ENCODE data around the gene ARID5B. TPM values are rescaled to one million over a fixed set of nuclear protein-coding genes. Genes with fewer than 3 reads are reported as not detected.

ARID5B gene
- total RNA-seq, 2 experiments from 2014 or later: 49.2 to 51.3 TPM

DNA sequence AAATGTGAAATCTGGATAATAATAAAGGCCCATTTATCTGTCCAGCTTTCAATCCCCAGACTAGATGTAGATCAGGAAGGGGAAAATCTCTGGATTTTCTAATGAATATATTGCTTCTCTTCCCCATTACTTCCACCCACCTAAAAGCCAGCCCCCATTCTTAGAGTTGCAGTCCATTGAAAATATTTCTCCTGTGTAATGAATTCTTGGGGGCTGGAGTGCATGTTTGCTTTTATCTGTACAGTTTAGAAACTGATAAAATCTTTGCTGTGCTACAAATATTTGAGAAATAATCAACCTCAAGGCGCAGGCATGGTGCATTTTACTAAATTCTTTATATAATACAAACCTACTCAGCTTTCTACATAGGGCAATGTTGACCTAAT is 180.8 kb downstream of the ARID5B start:
- Histone ChIP-seq H3K4me3 (ENCODE audit: low read length) (peak overlapping the region; percentile 32), H3K27me3 (ENCODE audit: control insufficient read depth in 1 of 2, insufficient read depth in 2 of 2, low read length in 2 of 2) (no peaks in the 10 kb centered on the region), H3K27ac (ENCODE audit: low read depth in 1 of 2, low read length in 2 of 2) (peak overlapping the region in 1 of 2 donors; percentile 80), H3K36me3 (ENCODE audit: insufficient read depth, low read length) (peaks cover 27% of the 10 kb centered on the region), H3K9me3 (ENCODE audit: control insufficient read depth in 1 of 2, insufficient read depth in 1 of 2, low read length in 2 of 2) (no peaks in the 10 kb centered on the region), H3K4me1 (ENCODE audit: insufficient read depth, low read length) (peaks cover 34% of the 10 kb centered on the region)
- ChIA-PET CTCF (interaction anchor here (0.9 to 1.5 kb wide), 2 partner anchors 13 to 43 kb away, joined by 3 to 5 read pairs; no protein-coding TSS in a partner anchor), POLR2A (interaction anchor here (0.6 to 2.2 kb wide), 14 partner anchors 13 to 185 kb away, joined by 3 to 24 read pairs (median 4); no protein-coding TSS in a partner anchor)
- Mint-ChIP-seq H3K4me3 (peak overlapping the region; percentile 42), H3K36me3 (ENCODE audit: low read depth) (peaks cover 51% of the 10 kb centered on the region), H3K27ac (peak overlapping the region; percentile 82), H3K4me1 (ENCODE audit: low read depth) (peaks cover 71% of the 10 kb centered on the region), H3K27me3 (no peaks in the 10 kb centered on the region), H3K9me3 (no peaks in the 10 kb centered on the region)
- DNase-seq (no peak), ATAC-seq (ENCODE audit: poor library complexity) (no peak)
- intact Hi-C loops (cut with DNase I, micrococcal nuclease): loop anchor here (2.0 to 10.0 kb wide), 4 partner anchors 13 to 47 kb away; no protein-coding TSS in a partner anchor
- TF ChIP-seq, protein P1, sequence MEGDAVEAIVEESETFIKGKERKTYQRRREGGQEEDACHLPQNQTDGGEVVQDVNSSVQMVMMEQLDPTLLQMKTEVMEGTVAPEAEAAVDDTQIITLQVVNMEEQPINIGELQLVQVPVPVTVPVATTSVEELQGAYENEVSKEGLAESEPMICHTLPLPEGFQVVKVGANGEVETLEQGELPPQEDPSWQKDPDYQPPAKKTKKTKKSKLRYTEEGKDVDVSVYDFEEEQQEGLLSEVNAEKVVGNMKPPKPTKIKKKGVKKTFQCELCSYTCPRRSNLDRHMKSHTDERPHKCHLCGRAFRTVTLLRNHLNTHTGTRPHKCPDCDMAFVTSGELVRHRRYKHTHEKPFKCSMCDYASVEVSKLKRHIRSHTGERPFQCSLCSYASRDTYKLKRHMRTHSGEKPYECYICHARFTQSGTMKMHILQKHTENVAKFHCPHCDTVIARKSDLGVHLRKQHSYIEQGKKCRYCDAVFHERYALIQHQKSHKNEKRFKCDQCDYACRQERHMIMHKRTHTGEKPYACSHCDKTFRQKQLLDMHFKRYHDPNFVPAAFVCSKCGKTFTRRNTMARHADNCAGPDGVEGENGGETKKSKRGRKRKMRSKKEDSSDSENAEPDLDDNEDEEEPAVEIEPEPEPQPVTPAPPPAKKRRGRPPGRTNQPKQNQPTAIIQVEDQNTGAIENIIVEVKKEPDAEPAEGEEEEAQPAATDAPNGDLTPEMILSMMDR (IDR thresholded peaks at IDR 0.05): no peak

DNA sequence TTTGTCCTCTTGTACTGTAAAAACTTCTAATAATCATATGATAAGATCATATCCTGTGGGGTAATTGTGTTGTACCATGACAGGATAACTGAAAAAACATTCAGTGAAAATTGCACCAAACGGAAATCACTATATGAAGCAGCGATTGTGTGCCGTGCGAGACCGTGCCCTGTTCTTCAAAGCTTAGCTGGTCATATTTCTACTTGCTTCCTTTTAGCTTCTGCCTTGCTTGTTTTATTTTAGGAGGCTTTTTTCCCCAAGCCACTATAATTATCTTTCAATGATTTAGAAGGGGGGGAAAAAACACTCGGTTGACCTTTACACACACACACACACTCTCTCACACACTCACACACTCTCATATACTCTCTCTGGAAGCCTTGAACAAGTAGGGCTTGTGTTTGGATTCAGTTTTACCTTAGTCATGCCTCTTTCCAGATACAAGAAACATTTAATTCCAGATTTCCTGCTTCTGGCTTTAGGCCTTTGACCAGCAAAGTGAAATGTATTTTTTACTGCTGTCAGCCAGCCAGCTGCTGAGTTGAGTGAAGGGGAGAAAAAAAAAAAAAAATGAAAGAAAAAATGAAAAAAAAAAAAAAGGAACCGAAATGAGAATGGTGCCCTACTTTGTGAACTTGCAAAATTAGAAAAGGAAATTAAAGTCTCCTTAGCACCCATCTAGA is 181.4 kb downstream of the ARID5B start:
- Mint-ChIP-seq H3K4me3 (peak overlapping the region; percentile 42), H3K27me3 (no peaks in the 10 kb centered on the region), H3K27ac (peak overlapping the region; percentile 82), H3K9me3 (no peaks in the 10 kb centered on the region), H3K36me3 (ENCODE audit: low read depth) (peaks cover 51% of the 10 kb centered on the region), H3K4me1 (ENCODE audit: low read depth) (peaks cover 65% of the 10 kb centered on the region)
- Histone ChIP-seq H3K4me3 (ENCODE audit: low read length) (peak overlapping the region; percentile 32), H3K9me3 (ENCODE audit: control insufficient read depth in 1 of 2, insufficient read depth in 1 of 2, low read length in 2 of 2) (no peaks in the 10 kb centered on the region), H3K27me3 (ENCODE audit: control insufficient read depth in 1 of 2, insufficient read depth in 2 of 2, low read length in 2 of 2) (no peaks in the 10 kb centered on the region), H3K4me1 (ENCODE audit: insufficient read depth, low read length) (peaks cover 34% of the 10 kb centered on the region), H3K27ac (ENCODE audit: low read depth in 1 of 2, low read length in 2 of 2) (peak overlapping the region; percentile 31 to 80), H3K36me3 (ENCODE audit: insufficient read depth, low read length) (peaks cover 31% of the 10 kb centered on the region)
- ChIA-PET POLR2A (interaction anchor here (0.6 to 2.2 kb wide), 15 partner anchors 13 to 186 kb away, joined by 3 to 24 read pairs (median 4); no protein-coding TSS in a partner anchor), CTCF (interaction anchor here (0.6 to 1.5 kb wide), 4 partner anchors 12 to 674 kb away, joined by 3 to 5 read pairs (median 3); no protein-coding TSS in a partner anchor)
- TF ChIP-seq, protein P1 (IDR thresholded peaks at IDR 0.05): no peak
- intact Hi-C loops (cut with DNase I, micrococcal nuclease): loop anchor here (2.0 to 10.0 kb wide), 4 partner anchors 14 to 48 kb away; no protein-coding TSS in a partner anchor
- ATAC-seq (ENCODE audit: poor library complexity) (peak; percentile 88), DNase-seq (peak in 12 of 14 experiments; percentile 17 to 83 (median 36))

DNA sequence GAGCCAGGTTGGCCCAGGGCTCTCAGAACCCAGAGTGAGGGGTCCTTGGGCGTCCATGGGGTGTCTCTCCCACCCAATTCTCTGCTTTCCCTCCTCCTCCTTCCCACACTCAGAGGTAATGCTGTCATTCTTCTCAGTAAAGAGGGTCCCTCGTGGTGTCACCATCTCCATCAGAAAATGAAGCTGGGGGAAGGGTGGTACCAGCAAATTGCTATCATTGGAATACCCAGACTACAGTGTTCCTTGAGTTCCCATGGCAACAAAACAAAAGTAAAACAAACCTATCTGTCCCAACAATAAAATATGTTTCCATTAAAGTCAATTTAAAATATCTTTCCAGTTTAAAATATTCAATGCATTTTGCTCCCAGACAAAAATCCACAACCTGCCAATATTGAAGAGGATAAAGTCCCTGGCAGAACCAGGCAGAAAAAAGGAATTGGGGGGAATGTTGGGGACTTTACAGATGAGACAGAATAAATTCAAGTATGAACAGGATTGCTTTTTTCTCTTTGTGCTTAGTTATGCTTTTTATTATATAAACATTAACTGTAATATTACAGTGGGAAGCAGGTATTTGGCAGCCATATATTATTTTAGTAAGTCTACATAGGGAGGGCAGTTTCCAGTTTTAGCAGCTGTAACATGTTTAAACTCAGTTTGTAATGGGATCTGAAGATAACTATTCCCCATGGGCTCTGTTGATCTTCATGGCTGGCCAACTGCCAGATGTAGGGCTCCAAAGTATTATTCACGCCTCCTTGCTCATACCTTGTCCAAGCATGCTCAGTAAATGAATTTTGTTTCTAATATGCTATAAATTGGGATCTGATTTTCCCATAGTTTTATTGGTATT is 182.1 kb downstream of the ARID5B start:
- intact Hi-C loops (cut with DNase I, micrococcal nuclease): loop anchor here (2.0 to 10.0 kb wide), 4 partner anchors 15 to 49 kb away; no protein-coding TSS in a partner anchor
- H3K36me3 Mint-ChIP-seq (ENCODE audit: low read depth): peaks cover 54% of the 10 kb centered on the region
- H3K4me3 ChIP-seq (ENCODE audit: low read length): peak overlapping the region; percentile 32

More for the DNA sequence above, 182.1 kb downstream of the ARID5B start:
- Histone ChIP-seq H3K4me1 (ENCODE audit: insufficient read depth, low read length) (peaks cover 28% of the 10 kb centered on the region), H3K27ac (ENCODE audit: low read depth in 1 of 2, low read length in 2 of 2) (peak overlapping the region; percentile 31 to 80), H3K27me3 (ENCODE audit: control insufficient read depth in 1 of 2, insufficient read depth in 2 of 2, low read length in 2 of 2) (no peaks in the 10 kb centered on the region), H3K9me3 (ENCODE audit: control insufficient read depth in 1 of 2, insufficient read depth in 1 of 2, low read length in 2 of 2) (no peaks in the 10 kb centered on the region), H3K36me3 (ENCODE audit: insufficient read depth, low read length) (peaks cover 33% of the 10 kb centered on the region)
- H3K27ac Mint-ChIP-seq: peak overlapping the region; percentile 82
- DNase-seq: peak in 3 of 14 experiments; percentile 53 to 62 (median 53)
- H3K4me3 Mint-ChIP-seq: peak overlapping the region; percentile 42
- no peaks in the 10 kb centered on the region for H3K9me3 Mint-ChIP-seq
- ATAC-seq (ENCODE audit: poor library complexity): peak; percentile 15
- TF ChIP-seq, protein P1 (IDR thresholded peaks at IDR 0.05): no peak
- CTCF ChIA-PET: interaction anchor here (0.8 to 1.5 kb wide), 3 partner anchors 23 to 45 kb away, joined by 3 to 6 read pairs (median 5); no protein-coding TSS in a partner anchor
- H3K27me3 Mint-ChIP-seq: no peaks in the 10 kb centered on the region
- H3K4me1 Mint-ChIP-seq (ENCODE audit: low read depth): peaks cover 66% of the 10 kb centered on the region
- POLR2A ChIA-PET: interaction anchor here (0.7 to 2.2 kb wide), 8 partner anchors 14 to 186 kb away, joined by 3 to 24 read pairs (median 4); no protein-coding TSS in a partner anchor
